OCI-LY7 (cell line): ENCODE data around the gene ICA1.

Source experiments
- EZH2phosphoT487 ChIP-seq: fragments of 200-600 bp; sonication (generic); IDR thresholded peaks from 2 replicates; pipeline ENCODE4 v1.6.1; 2018; ENCODE audit warnings: low read depth, borderline replicate concordance, mild to moderate bottlenecking, mixed run types, antibody characterized with exemption, low read length, moderate library complexity, mixed read lengths
- TF ChIP-seq, protein P1 (sequence below): fragments of 200-600 bp; sonication (generic); conservative IDR thresholded peaks from 2 replicates; pipeline ENCODE4 v1.5.1; 2014; ENCODE audit warnings: mild to moderate bottlenecking, antibody characterized with exemption, low read length, moderate library complexity, mixed read lengths

DNA sequence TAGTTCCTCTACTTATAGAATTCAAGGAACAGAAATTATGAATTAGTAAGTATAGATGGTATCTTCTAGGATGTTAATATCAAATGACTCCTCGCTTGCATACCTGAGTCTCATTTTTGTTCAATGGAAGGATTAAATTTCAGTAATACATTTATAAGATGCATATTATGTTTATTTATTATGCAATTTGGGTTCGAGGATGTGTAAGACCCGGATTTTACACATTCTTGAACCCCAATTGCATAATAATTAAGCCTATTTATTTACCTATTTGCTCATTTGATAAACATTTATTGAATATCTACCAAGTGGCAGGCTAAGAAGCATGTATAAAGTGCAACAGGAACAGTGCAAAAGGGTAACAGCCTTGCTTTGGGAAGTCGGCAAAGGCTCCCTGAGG lies 52.6 kb downstream of the ICA1 start:
- TF ChIP-seq, protein P1, sequence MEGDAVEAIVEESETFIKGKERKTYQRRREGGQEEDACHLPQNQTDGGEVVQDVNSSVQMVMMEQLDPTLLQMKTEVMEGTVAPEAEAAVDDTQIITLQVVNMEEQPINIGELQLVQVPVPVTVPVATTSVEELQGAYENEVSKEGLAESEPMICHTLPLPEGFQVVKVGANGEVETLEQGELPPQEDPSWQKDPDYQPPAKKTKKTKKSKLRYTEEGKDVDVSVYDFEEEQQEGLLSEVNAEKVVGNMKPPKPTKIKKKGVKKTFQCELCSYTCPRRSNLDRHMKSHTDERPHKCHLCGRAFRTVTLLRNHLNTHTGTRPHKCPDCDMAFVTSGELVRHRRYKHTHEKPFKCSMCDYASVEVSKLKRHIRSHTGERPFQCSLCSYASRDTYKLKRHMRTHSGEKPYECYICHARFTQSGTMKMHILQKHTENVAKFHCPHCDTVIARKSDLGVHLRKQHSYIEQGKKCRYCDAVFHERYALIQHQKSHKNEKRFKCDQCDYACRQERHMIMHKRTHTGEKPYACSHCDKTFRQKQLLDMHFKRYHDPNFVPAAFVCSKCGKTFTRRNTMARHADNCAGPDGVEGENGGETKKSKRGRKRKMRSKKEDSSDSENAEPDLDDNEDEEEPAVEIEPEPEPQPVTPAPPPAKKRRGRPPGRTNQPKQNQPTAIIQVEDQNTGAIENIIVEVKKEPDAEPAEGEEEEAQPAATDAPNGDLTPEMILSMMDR, result no peak
- TF ChIP-seq EZH2phosphoT487, result no peak
